ENCODE data around the gene TYROBP.

DNA sequence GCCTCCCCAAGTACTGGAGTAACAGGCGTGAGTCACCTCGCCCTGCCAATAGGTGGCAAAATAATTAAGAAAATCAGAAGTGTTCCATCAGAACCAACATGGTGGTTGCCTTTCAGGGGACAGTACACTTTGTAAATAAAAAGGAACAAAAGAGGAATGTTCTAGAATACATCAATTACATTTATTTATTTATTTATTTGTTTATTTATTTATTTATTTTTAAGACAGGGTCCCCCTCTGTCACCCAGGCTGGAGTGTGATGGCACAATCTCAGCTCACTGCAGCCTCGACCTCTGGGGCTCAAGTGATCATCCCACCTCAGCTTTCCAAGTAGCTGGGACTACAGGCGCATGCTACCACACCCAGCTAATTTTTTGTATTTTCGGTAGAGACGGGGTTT is 12.9 kb upstream of the TYROBP start:
- TF ChIP-seq, protein P1, sequence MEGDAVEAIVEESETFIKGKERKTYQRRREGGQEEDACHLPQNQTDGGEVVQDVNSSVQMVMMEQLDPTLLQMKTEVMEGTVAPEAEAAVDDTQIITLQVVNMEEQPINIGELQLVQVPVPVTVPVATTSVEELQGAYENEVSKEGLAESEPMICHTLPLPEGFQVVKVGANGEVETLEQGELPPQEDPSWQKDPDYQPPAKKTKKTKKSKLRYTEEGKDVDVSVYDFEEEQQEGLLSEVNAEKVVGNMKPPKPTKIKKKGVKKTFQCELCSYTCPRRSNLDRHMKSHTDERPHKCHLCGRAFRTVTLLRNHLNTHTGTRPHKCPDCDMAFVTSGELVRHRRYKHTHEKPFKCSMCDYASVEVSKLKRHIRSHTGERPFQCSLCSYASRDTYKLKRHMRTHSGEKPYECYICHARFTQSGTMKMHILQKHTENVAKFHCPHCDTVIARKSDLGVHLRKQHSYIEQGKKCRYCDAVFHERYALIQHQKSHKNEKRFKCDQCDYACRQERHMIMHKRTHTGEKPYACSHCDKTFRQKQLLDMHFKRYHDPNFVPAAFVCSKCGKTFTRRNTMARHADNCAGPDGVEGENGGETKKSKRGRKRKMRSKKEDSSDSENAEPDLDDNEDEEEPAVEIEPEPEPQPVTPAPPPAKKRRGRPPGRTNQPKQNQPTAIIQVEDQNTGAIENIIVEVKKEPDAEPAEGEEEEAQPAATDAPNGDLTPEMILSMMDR (IDR thresholded peaks at IDR 0.05; ENCODE audit: low read depth, low read length, missing input control): no peak
- TF ChIP-seq TAF1 (conservative IDR thresholded peaks at IDR 0.05) (no peak), YY1 (IDR thresholded peaks at IDR 0.05) (no peak), EGR1 (IDR thresholded peaks at IDR 0.05; ENCODE audit: low read depth in 2 of 2) (no peak), GABPA (IDR thresholded peaks at IDR 0.05 in 1 of 2, conservative IDR thresholded peaks at IDR 0.05 in 1 of 2) (no peak), NR2F2 (IDR thresholded peaks at IDR 0.05) (no peak)
- TF ChIP-seq, protein P2, sequence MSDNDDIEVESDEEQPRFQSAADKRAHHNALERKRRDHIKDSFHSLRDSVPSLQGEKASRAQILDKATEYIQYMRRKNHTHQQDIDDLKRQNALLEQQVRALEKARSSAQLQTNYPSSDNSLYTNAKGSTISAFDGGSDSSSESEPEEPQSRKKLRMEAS (IDR thresholded peaks at IDR 0.05): no peak
- TF ChIP-seq, protein P3, sequence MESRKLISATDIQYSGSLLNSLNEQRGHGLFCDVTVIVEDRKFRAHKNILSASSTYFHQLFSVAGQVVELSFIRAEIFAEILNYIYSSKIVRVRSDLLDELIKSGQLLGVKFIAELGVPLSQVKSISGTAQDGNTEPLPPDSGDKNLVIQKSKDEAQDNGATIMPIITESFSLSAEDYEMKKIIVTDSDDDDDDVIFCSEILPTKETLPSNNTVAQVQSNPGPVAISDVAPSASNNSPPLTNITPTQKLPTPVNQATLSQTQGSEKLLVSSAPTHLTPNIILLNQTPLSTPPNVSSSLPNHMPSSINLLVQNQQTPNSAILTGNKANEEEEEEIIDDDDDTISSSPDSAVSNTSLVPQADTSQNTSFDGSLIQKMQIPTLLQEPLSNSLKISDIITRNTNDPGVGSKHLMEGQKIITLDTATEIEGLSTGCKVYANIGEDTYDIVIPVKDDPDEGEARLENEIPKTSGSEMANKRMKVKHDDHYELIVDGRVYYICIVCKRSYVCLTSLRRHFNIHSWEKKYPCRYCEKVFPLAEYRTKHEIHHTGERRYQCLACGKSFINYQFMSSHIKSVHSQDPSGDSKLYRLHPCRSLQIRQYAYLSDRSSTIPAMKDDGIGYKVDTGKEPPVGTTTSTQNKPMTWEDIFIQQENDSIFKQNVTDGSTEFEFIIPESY (IDR thresholded peaks at IDR 0.05): no peak
